Measurements from ENCODE around the gene C5orf63. TPM values are rescaled to one million over a fixed set of nuclear protein-coding genes. Genes with fewer than 3 reads are reported as not detected.
"Not testable (repeated sequence)": the region's sequence is repeated elsewhere in the genome, so short reads cannot be mapped to it uniquely, and the experiment has no call there.

The C5orf63 gene
- total and polyA plus RNA-seq, 2 of the 13 experiments (the other 11 are each of a cell fraction or from before 2014, with no cell fraction given), result 7.9 to 8.8 TPM

DNA sequence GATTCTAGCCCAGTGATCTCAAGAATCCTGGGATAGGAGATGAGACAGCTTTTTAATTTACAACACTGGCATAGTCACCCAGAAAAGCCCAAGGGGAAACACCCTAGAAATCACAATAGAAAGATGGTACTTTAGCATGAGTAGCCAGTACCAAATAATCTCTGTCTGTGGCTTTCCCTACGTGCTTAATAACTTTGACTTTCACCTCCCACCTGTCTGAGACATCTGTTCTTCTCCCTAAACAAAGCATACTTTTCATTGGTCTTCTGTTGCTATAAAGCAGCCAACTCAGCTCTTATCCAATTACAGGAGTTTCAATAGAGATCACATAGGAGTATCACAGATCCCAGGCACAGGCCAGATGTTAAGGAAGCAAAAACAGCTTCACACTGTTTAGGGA is 53.4 kb downstream of the C5orf63 start:
- peaks cover 3% of the 10 kb centered on the region for H3K79me2 ChIP-seq (ENCODE audit: insufficient read depth, low read length)
- DNase-seq (ENCODE audit: low spot score) (no peak), FAIRE-seq (no peak), ATAC-seq (no peak)
- WGBS (ENCODE audit: low lambda C conversion rate), result 69% methylated on average over 1 of the region's 1 CpG
- in situ Hi-C loops (cut with HindIII; ENCODE audit: extremely low pct_ligation_motif_present, low pct_unique_long_range_greater_than_20kb), result no loop called here
- no peak overlapping the region for H3K4me3 ChIP-seq (replicated peaks in 1 of 3; ENCODE audit: insufficient read depth in 1 of 3, low read depth in 2 of 3, low read length in 3 of 3)
- TF ChIP-seq SMC3 (IDR thresholded peaks at IDR 0.05; ENCODE audit: low read length), result no peak
- TF ChIP-seq ZFP91 (CRISPR knock-in tag; IDR thresholded peaks at IDR 0.05; ENCODE audit: borderline replicate concordance), result no peak
- no peak for TF ChIP-seq NKX3-1 (CRISPR knock-in tag; IDR thresholded peaks at IDR 0.05)
- no peak for TF ChIP-seq HDAC1 (CRISPR knock-in tag; IDR thresholded peaks at IDR 0.05)
- no peak for TF ChIP-seq ZFY (CRISPR knock-in tag; IDR thresholded peaks at IDR 0.05)
- no peak for TF ChIP-seq YY1 (IDR thresholded peaks at IDR 0.05; ENCODE audit: insufficient read depth, insufficient replicate concordance, low read depth, low read length)
- no peak for TF ChIP-seq POLR2AphosphoS5 (IDR thresholded peaks at IDR 0.05; ENCODE audit: low read depth, low read length)
- TF ChIP-seq FOXA3 (CRISPR knock-in tag; IDR thresholded peaks at IDR 0.05), result no peak
- TF ChIP-seq SRY (CRISPR knock-in tag; IDR thresholded peaks at IDR 0.05), result no peak
- no peak for TF ChIP-seq FOSL1 (CRISPR knock-in tag; IDR thresholded peaks at IDR 0.05; ENCODE audit: borderline replicate concordance)
- TF ChIP-seq ZNF232 (CRISPR knock-in tag; IDR thresholded peaks at IDR 0.05; ENCODE audit: borderline replicate concordance), result no peak
- no peak for TF ChIP-seq NFE2L2 (IDR thresholded peaks at IDR 0.05; ENCODE audit: low read length)
- no peak for TF ChIP-seq FOXK2 (IDR thresholded peaks at IDR 0.05)
- TF ChIP-seq ETV5 (CRISPR knock-in tag; IDR thresholded peaks at IDR 0.05; ENCODE audit: borderline replicate concordance), result no peak
- no peak for TF ChIP-seq ZNF552 (CRISPR knock-in tag; IDR thresholded peaks at IDR 0.05; ENCODE audit: borderline replicate concordance)
- intact Hi-C loops (cut with micrococcal nuclease; ENCODE audit: unreplicated experiment), result loop anchor here (10.0 kb wide), 1 partner anchor 655 kb away; no protein-coding TSS in a partner anchor
- no peak overlapping the region for H2AFZ ChIP-seq (ENCODE audit: low read length)
- no TSS peak for BruUV-seq (replicated peaks)
- CTCF ChIA-PET (ENCODE audit: low intra/inter-chr PET ratio, low total read pairs), result no interaction called here
- H3K4me1 ChIP-seq (ENCODE audit: insufficient read depth, low read length), result peaks cover 19% of the 10 kb centered on the region
- H3K9me3 ChIP-seq (ENCODE audit: low read length), result no peaks in the 10 kb centered on the region
- no peaks in the 10 kb centered on the region for H3K36me3 ChIP-seq (replicated peaks in 1 of 2; ENCODE audit: control insufficient read depth in 1 of 2, insufficient read depth in 2 of 2, low read length in 2 of 2)
- H3K9ac ChIP-seq (ENCODE audit: insufficient read depth, low read depth, low read length), result no peak overlapping the region
- POLR2A ChIA-PET, result interaction anchor here (1.4 kb wide), 1 partner anchor 10 kb away, joined by 5 read pairs; the partner anchor contains the start of gene MARCHF3
- no peaks in the 10 kb centered on the region for H4K20me1 ChIP-seq (ENCODE audit: insufficient read depth, low read length)
- H3K27me3 ChIP-seq (ENCODE audit: control insufficient read depth in 1 of 2, insufficient read depth in 2 of 2, low read length in 2 of 2), result no peaks in the 10 kb centered on the region
- H3K4me2 ChIP-seq (ENCODE audit: low read depth, low read length), result no peak overlapping the region
- H3K27ac ChIP-seq (ENCODE audit: extremely low read length, insufficient read depth, low read length), result no peak overlapping the region

- H4K20me1 ChIP-seq (ENCODE audit: insufficient read depth, low read length); CTCF ChIA-PET (ENCODE audit: low intra/inter-chr PET ratio, low total read pairs); H3K4me2 ChIP-seq (ENCODE audit: low read depth, low read length); H3K36me3 ChIP-seq (replicated peaks in 1 of 2; ENCODE audit: control insufficient read depth in 1 of 2, insufficient read depth in 2 of 2, low read length in 2 of 2); H3K9me3 ChIP-seq (ENCODE audit: low read length); H2AFZ ChIP-seq (ENCODE audit: low read length); FAIRE-seq; H3K27ac ChIP-seq (ENCODE audit: extremely low read length, insufficient read depth, low read length); H3K9ac ChIP-seq (ENCODE audit: insufficient read depth, low read depth, low read length); H3K4me1 ChIP-seq (ENCODE audit: insufficient read depth, low read length); intact Hi-C loops (cut with micrococcal nuclease; ENCODE audit: unreplicated experiment); in situ Hi-C loops (cut with HindIII; ENCODE audit: extremely low pct_ligation_motif_present, low pct_unique_long_range_greater_than_20kb); POLR2A ChIA-PET; DNase-seq (ENCODE audit: low spot score); BruUV-seq (replicated peaks); H3K79me2 ChIP-seq (ENCODE audit: insufficient read depth, low read length); H3K27me3 ChIP-seq (ENCODE audit: control insufficient read depth in 1 of 2, insufficient read depth in 2 of 2, low read length in 2 of 2); ATAC-seq; H3K4me3 ChIP-seq (replicated peaks in 1 of 3; ENCODE audit: insufficient read depth in 1 of 3, low read depth in 2 of 3, low read length in 3 of 3): not testable (repeated sequence)
- WGBS (ENCODE audit: low lambda C conversion rate), result 99% methylated on average over 4 of the region's 4 CpGs
These were observed 56.6 kb downstream of the C5orf63 start for GRCh38 chr5:127016722-127017121.
